ENCODE measurements around the gene LTN1.
A peak's percentile ranks its signal among the peaks of the same experiment; 100 is the strongest.

Gene LTN1

DNA sequence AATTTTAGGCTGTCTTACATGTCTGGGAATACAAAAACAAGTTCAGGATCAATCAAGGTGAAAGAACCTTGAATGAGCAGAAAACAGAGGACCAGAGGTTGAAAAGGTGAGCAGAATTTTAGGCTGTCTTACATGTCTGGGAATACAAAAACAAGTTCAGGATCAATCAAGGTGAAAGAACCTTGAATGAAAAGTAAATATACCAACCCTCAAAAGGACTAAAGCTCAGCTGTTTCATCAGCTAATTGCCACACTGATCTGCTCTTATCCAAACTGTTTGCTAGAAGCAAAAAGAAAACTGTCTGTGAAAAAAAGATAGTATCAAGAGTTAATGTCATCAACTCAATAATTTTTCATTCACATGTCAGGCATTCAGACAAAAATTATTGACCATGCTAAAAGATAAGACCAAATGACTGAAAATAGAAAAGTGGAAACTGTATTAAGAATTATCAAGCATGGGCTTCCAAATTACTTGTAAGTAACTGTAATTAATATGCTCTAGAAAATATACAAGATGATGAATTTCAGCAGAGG lies 69.2 kb downstream of the LTN1 start:
- ATAC-seq, result no peak

GRCh38 chr21:28922368-28922767 lies 70.3 kb downstream of the LTN1 start:
- no peak for ATAC-seq

GRCh38 chr21:28916150-28916893 lies 76.4 kb downstream of the LTN1 start:
- ATAC-seq, result no peak

GRCh38 chr21:28913071-28913470 lies 79.6 kb downstream of the LTN1 start:
- no peak for ATAC-seq

GRCh38 chr21:28910280-28910887 lies 82.3 kb downstream of the LTN1 start:
- no peak for ATAC-seq

DNA sequence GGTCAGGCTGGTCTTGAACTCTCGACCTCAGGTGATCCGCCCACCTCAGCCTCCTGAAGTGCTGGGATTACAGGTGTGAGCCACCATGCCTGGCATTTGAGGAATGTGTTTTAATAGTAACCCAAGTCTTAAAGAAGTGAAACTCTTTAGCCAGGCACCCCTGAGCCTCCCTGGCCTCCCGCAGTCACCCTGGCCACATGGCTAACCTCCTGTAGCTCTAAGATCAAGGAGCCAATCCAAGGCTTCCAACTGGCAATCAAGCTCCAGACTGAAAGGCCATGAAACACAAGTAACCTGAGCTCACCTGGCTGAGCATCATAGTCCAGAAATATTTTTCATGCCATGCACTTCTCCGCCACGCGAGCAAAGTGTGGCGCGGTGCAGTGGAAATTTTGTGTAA lies 84.3 kb downstream of the LTN1 start:
- ATAC-seq, result no peak

DNA sequence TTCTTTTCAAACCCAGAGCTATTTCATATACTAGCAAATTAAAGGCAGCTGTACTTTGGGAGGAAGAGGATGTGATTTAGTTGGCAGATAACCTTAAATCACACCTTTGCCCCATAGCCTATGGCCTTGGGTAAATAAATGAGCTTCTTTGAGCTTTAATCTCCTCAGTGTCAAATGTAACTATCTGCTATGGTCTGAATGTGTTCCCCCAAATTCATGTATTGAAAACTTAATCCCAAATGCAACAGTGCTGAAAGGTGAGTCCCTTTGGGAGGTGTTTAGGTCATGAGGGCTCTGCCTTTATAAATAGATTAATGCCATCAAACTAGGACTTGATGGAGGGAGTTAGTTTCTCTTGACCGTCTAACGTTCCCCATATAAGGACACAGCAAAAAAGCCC lies 85.8 kb downstream of the LTN1 start:
- no peak for ATAC-seq

GRCh38 chr21:28906236-28906635 lies 86.4 kb downstream of the LTN1 start:
- ATAC-seq, result no peak

DNA sequence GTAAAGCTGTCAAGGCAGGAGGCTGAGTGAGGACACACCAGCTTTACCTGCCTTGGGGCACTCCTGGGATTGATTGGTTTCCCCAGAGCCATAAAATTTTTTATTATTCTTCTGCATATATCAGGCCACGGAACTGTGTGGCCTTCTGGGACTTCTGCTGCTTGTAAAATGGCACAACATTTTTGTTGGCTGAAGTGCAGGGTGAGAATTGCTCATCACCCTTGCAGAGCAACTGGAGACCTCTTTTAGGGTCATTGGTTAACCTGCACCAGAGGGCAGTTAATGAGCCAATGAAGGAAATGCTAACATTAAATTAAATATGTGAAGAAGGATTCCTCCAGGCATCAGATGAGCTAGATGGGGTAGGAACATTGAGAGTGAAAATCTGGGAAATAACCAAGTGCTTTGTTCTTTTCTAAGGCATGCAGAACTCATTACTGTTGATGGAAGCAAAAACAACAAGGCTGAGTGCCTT lies 87.7 kb downstream of the LTN1 start:
- ATAC-seq, result no peak

- ATAC-seq, result no peak
Measured at GRCh38 chr21:28903448-28903847, 89.2 kb downstream of the LTN1 start.

- ATAC-seq, result no peak
Measured at GRCh38 chr21:28900481-28900880, 92.2 kb downstream of the LTN1 start.

DNA sequence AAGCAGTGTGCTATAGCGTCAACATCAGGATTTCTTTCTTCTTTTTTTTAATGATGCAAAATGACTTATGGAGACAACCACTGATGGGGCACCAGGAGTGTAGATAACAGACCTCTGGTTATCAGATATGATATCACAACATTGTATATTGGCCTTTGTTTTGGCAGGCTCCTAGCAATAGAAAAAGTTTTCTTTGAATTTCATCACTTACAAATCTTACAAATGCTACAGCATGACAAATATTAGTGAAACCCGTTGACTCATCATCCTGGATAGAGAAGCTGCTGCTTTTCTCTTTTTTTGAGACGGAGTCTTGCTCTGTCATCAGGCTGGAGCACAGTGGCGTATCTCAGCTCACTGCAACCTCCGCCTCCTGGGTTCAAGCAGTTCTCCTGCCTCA lies 92.9 kb downstream of the LTN1 start:
- peak; percentile 25 to 64 for ATAC-seq

GRCh38 chr21:28899220-28899619 lies 93.5 kb downstream of the LTN1 start:
- no peak for ATAC-seq

GRCh38 chr21:28893687-28894086 lies 99.0 kb downstream of the LTN1 start:
- no peak for ATAC-seq

DNA sequence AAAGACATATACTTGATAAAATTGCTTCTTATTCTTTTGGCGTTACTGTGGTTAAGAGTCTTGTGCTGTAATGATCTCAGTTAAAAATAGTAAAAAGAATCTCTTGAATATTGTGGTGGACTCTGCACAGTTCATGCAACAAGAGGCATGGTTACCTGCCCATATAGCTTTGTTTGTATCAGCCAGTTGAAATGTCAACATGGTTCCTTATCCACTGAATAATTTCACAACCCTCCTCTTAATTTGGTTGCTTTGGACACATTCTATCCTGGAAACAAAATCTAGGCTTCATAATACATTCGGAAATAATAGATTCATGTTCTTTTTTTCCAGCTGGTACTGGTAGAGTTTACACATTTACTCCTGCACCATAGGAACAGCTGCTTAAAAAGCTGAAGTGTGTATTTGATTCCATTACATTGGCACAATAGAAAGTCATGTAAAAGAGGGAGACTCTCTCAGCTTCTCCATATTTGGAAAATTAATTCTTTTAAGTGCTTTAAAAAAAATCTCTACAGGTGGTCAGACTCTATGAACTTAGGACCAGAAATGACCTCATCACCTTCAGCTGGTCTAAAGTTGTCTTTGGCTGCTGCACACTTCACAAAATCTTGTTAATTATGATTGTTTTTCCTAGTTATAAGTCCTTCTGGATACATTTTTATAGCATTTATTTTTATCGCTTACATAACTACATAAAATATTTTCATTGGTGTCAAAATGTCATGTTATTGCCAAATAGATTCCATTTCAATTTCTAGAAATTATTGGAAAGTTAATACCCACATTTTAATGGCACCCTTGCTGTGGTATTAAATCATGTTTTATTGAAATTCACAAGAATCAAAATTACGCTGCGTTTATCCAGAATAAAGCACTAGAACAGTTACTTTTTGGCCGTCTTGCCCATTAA lies 100.2 kb downstream of the LTN1 start:
- no peak for ATAC-seq

GRCh38 chr21:28885853-28886177 lies 106.9 kb downstream of the LTN1 start:
- no peak for ATAC-seq

DNA sequence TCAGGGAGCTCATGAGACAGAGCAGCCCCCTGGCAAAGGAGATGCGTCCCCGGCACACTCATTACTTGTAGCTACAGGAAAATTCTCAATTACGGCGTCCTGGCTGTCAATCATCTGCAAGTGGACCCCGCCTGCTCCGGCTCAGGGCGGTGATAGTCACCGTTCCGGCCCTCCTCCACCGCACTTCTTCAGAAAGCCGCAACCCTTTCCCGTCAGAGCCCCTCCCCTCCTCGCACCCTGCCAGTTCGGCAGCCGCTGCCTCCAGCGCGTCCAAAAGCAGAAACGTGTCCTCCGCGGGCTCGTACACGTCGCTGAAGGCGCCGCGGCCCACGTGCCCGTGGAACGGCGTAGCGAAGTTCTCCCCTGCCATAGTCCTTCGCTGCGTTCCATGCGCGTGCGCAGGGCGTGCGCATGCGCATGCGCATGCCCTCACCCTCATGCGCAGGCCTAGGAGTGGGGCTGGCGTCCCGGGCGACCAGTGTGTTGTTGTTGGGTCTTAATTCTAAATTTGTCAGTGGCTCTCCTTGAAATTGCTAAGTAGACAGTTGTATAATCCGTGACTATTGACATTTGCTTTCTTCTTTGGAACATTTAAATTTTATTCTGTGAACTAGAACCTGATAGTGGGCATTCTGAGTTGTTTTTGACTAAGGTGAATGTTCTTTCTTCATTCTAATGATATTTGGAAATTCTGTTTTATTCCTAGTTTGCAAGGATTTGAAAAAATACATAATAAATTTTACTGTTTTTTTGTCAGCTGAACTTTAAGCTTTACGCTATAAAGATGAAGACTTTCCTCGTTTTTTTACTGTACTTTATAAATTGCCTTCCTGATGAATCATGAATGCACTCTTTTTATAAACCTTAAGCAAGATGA lies 107.5 kb downstream of the LTN1 start:
- peak; percentile 95 to 96 for ATAC-seq

- no peak for ATAC-seq
Measured at GRCh38 chr21:28884481-28884880, 108.2 kb downstream of the LTN1 start.

DNA sequence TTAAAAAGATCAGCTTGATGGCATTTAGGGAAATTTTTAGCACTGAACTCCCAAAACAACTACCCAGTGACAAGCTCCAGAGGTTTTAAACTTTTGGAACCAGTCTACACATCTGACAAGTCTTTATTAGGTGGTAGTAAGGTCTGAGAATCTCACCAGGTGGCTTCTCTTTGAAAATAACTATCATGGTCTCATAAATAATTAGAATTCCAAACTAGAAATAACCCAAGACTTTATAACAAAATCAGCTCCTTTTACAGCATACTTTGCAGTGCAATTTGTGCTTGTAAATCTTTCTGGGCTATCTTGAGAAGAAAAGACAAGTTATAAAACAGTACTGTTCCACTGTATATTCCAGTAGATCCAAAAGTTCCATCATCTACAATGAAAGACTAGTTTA lies 108.7 kb downstream of the LTN1 start:
- no peak for ATAC-seq

GRCh38 chr21:28882345-28882744 lies 110.3 kb downstream of the LTN1 start:
- ATAC-seq, result no peak

Measured in activated CD4-positive, CD25-positive, alpha-beta regulatory T cell treated with anti-CD3 and anti-CD28 coated beads, Interleukin-2, amount 50 U/mL, for 24 hours (primary cell).